Measurements from ENCODE around the gene ATP1A2.
A peak's percentile ranks its signal among the peaks of the same experiment; 100 is the strongest.

ATP1A2 gene

DNA sequence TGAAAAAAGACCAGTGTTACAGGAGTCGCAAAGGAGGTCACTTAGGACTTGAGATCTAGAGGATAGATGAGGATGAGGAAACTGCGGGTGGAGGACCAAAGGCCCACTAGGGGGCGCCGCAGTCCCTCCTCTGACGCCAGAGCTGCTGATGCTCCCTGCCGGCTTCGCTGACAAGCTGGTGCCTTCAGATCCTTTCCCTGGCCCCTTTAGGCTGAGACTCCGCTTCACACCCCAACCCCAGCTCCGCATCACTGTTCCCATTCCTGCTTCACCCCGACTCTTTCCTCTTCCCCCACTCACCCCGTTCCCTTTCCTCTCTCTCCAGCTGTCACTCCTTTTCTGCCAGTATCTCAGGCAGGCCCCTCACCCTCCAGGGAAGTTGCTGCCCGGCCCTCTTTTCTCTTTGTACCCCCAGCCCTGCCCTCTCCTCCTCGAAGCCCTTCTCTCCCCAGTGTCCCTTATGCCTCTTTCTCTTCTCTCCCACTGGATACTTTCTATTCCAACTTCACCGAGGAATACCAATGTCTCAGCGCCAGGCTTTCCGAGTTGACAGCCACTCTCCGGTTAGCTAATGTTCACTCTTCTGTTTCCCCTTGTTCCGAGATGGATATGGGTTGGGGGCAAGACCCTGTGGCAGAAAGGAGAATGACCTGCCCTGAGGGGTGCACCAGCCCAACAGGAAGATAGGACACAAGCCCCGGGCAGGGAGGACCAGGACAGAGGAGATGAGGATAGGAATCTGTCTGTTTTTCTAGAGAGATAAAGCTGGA is 29.7 kb upstream of the ATP1A2 start:
- peak; percentile 94 for DNase-seq (ENCODE audit: low spot score)

DNA sequence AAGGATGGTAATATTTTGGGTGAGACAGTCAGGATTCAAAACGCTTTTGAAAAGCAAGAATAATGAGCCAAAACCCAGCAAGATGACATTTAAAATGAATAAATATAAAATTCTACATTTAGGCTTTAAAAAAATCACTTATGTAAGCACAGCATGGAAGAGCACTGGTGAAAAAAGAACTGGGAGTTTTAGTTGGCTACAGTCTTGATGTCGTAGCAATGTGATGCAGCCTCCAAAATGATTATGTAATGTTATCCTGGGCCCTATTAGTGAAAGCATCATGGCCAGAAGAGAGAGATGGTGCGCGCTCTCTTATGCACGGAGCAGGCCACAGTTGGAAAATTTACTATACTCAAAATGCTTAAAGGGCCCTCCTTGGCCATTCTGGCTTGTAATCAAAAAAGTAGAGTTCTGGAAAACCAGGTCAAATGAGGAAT is 29.1 kb upstream of the ATP1A2 start:
- DNase-seq (ENCODE audit: low spot score) = no peak

DNA sequence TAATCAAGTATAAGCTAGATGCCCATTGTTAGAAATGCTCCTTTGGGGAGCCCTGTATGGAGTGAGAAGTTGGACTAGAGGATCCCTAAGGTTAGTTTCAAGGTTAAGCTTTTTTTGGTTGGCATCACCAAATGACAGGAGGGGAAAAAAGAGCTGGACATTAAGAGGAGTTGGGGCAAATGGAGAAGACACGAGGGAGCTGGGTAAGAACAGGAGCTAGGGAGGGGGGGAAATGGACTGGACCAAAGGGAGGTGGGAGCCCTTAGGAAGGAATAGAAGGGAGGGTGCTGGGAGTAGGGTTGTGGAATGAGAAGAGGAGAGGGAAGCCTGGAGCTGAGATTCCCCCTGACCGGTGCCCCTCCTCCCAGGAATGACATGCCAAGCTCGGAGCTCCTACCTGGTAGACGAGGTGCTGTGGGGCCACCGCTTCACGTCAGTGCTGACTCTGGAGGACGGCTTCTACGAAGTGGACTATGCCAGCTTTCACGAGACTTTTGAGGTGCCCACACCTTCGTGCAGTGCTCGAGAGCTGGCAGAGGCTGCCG is 28.4 kb upstream of the ATP1A2 start:
- DNase-seq (ENCODE audit: low spot score) = no peak

DNA sequence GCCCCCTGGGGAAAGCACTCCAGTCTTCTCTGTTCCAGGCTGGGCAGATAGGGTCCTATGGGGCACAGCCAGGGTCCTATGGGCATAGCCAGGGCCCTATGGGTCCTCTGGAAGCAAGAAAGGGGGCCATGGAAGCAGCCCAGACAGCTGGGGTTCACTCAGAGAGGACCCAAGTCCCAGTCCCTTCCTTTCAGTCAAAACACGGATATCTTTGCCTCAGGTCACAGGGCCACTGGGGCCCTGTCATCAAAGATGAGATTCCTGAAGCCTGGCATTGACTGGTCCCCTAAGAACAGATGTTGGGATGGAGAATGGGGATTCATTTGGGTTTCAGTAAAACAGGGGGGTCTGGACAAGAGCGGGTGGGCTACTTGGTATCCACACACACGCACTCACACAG is 25.7 kb upstream of the ATP1A2 start:
- DNase-seq (ENCODE audit: low spot score) = no peak

DNA sequence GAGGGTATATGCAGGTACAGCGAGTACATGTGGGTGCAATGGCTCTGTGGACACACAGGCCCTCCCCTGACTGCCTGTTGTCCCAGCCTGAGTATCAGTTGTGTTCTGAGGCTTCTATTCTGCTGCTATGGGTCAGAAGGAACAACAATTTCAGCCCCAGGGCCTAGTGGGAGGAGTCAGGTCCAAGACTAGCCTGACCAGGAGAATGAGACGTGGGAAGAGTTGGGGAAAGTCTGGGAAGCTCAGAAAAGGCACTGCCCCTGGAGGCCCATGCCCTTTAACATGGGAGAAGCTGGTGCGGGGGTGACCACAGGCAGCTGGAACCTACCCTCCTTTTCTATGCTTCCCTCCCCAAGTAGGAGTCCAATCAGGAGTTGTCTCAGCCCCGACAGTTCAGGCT is 24.8 kb upstream of the ATP1A2 start:
- no peak for DNase-seq (ENCODE audit: low spot score)

DNA sequence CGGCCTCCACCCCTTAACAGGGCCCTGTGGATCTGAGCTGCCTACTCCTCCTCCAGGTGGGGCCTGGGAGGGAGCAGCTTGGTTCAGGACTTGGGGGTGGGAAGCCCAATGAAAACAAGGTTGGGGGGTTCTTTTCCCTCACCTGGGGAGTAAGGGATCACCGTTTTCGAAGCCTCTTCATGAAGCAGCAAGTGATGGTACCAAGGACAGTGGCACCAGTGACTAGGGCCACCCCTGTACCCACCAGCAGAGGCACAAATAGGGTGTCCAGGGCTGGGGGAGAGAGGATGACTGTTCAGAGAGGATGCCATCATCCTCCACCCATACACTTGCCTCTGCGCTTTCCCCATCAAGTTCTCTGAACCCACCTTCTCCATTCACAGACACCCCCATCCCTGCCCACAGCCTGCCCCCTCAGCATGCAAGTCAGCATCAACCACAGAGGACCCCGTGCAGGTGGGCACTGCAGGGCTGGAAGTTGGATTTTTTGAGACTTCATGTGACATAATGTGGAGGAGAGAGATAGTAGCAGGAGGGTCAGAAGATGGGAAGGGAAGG is 23.8 kb upstream of the ATP1A2 start:
- DNase-seq (ENCODE audit: low spot score) = no peak

DNA sequence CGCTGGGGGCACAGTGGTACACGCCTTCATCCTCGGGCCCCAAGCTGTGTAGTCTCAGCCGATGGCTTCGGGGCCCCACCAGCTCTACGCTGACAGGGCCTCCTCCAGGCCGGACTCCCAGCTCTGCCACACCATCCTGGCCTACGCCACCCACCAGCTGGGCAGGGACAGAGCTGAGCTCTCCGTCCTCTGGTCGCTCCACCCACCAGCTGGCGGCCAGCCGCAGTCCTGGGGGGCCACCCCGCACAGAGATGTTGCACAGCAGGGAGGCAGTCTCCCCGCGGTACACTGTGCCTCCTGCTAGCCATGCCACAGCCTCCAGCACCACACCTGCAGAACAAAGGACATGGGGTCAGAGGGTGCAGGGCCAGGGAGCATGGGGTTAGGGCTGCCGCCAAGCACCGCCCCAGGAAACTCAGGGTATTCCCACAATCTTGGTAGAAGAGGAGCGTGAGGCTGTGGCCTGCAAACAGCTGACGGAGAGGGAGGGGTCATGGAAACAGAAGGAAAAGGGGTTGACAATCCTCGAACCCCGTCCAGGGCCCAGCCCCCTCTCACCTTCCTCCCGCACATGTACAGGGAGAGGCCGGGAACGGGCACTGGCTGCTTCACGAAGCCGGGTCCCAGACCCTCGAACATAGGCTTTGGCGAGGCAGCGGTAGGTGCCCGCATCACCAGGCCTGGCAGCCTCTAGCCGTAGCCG is 23.0 kb upstream of the ATP1A2 start:
- DNase-seq (ENCODE audit: low spot score) = no peak

DNA sequence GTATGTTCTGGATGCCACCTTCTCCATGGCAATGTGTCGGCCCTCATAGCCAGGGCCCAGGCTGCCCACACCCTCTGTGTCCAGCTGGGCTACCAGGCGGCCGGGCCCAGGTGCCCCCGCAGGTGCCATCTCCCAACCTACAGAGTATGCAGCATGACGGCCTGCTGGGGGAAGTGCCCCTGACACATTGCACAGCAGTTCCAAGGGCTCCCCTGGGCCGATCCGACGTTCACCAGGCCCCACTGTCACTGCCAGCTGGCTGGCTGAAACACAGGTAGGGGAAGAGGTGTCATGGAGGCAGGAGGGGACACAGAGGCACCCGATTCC is 22.5 kb upstream of the ATP1A2 start:
- no peak for DNase-seq (ENCODE audit: low spot score)

DNA sequence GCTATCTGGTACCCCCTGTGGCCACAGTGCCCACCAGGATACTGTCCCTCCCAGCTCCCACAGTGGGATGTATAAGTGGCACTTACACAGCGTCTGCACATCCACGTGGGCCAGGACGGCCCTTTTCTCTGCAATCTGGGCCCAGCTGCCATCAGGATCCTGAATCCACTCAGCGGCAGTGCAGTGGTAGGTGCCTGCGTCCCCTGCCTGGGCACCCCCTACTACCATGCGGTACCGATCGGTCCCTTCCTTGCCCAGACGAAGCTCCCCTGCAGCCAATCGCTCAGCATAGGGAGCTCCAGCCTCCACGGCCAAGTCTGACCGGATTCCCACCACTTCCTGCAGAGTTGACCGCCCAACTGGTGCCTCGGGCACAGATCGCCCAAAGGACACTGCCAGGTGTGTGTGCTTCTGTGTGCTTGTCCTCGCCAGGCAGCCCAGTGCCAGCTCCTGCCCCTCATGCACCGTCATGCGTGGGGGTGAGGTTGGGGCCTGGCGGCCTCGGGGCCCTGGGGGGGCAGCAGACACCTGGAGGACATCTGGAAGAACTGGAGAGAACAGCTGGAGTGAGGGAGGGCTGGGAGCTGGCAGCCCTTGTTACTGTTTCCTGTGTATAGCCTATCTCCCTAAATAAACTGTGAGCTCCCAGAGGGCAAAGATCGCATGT is 21.8 kb upstream of the ATP1A2 start:
- no peak for DNase-seq (ENCODE audit: low spot score)

DNA sequence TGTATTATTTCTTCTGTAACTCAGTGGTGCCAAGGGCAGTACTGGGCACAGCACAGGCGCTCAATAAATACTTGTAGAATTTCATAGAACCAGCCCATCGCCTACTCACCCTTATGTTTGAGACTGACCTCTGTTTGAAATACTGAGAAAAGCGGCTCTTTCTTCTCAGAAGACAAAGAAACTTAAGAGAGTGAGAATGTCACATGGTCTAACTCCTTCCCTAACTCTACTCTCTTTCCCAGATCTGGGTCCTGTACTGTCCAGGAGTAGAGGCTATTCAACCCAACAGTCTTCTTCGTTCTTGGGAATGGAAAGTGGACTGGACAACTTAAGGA is 21.3 kb upstream of the ATP1A2 start:
- DNase-seq (ENCODE audit: low spot score) = no peak

DNA sequence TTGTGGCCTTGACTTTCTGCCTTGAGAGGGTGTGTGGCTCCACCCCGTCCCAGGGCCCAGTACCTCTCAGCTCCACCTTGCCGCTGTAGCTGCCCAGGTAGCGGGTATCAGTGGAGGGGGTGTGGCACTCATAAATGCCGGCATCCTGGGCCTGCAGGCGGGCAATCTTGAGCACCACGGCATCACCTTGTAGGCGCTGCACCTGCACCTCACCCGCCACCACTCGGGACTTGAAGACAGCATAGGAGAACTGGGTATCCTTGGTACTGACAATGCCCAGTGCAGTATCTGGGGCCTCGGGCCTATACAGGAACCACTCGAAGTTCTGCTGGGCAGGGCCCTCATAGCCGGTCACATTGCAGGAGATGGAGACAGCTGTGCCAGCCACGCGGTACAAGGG is 20.8 kb upstream of the ATP1A2 start:
- no peak for DNase-seq (ENCODE audit: low spot score)

DNA sequence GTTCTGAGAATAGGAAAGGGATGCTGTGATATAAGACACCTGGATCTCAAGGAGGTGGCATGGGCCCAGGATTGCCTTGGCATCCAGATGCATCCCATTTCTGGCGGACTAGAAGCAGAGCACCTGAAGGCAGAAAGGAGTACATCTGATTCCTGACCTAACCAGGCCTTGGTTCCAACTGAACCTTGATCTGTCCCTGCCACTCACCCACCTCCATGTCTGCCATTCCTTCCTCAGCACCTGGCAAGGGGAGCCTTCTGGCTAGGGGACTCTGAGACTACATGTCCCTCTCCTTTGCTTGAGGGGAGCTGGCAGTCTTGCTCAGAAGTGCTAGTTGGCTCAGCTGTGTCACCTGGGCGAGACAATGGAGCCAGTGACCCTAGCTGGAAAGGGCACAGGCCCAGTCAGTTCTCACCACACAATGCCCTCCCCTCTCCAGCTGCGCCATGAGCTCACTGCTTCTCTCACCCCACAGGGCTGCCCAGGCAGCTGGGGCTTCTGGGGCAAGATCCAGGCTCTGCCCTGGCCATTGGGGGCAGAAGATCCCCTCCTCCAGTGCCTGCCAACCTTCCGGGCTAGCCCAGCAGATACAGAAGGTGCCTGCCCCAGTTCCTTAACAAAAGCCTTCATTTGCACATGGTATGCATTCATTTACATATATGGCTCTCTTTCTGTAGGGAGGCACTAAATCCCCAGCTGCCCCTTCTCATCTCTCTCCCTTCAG is 20.0 kb upstream of the ATP1A2 start:
- peak; percentile 73 for DNase-seq (ENCODE audit: low spot score)

DNA sequence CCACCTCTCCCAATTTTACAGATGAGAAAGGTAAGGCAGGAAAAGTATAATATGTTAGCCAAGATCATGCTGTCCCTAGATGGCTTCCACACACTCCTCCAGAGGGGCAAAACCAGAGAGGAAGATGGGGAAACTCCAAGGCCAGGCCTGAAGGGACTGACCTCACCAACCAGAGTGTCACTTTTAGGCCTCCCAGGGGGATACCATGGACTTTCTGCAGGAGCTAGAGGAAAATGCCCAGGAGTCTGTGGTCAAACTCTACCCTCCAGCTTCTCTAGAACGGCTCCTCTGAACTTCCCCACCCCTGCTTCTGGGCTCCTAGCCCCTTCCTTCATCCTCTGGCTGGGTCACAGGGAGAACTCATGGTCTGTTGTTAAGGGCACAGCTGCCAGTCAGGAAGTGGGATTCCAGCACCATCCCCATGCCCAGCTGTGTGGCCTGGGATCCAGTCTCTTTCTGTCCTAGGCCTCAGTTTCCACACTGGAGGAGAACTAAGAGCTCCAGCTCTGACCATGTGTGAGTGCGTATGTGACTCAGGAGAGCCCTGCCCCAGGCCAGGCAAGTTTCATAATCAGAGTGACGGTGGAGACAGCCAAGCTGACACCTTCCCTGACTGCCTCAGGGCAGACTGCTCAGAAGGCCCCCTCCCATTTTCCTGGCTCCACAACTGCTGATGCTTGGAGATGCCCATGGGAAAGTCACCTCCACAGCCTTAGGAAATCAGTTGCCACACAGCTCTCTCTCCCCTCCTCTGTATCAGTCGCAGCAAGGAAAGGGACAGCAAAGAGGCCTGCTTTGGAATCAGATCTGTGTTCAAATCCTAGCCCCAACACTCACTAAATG is 19.1 kb upstream of the ATP1A2 start:
- DNase-seq (ENCODE audit: low spot score) = no peak

DNA sequence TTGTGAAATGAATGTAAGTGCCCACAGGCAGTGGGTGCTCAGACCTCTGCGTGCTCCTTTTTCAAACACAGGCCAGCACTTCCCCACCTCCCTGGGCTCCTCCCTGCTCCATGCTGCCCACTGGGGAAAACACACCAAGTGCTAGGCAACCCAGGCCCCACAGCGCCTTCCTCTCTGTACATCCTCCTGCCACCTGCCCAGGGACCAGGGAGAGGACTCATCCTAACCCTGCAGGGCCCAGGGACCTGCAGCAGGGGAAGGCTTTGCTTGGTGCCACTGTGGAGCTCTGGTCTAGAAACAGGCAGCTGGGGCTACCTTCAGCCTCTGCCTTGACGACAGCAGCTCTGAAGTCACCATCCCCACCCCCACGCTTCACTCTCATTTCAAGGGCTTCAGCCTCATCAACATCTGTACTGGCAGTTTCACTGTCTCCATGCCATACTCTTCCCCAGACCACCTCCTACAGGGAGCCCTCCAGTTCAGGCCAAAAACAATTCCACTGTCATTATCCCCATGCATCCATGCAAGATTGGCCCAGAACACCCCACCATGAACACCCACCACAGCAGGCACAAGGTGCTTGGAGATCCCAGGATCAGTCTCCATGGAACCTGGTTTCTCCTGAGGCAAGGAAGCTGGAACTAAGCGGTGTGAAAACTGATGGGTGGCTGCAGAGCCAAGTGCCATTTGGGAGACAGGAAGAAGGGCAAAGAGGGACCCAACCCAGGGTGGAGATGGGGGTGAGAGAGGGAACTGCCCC is 18.2 kb upstream of the ATP1A2 start:
- DNase-seq (ENCODE audit: low spot score) = no peak

DNA sequence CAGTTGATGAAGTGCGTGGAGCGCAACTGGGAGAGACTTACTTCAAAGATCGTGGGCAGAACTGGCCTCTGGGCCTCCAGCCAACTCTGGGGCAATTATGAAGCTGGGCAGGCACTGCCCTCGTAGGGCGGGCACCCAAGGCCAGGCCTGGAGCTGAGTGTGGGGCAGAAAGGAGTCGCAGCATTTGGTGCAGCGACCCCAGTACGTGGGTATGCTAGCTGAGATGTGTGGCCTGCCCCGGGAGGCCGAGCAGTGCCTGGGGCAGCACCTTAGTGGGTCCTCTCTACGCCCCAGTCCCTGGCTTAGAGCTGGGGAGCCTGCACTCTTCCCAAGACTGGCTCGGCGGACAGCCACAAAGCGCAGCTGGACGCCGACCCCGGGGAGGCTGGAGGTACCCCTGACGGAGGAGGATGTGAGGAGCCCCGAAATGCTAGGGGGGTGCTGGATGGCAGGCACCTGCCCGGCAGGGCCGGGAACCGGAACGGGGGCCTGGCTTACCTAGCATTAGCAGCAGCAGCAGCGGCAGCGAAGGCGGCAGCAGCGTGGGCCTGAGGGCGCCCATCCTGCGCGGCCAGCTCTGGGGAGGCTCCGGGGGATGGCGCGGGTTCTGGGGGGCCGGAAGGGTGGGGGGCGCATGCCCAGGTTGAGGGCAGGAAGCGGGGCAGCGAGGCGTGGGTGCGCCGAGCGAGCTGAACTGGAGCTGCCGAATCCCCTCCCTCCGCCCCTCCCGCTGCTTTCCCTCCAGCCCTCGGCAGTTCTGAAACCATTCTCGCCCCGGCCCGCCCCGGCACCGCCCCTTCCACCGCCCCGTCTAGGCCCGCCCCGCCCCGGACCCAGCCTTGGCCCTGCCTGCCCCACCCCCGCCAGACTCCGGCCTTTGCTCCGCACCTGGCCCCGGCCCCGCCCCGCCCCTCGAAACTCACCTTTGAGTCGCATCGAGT is 17.4 kb upstream of the ATP1A2 start, which contains the start of gene IGSF8:
IGSF8 (minus strand) TSS at position 709 of the 941 bp plus-strand sequence; CDS start at position 562, 147 bp downstream.
- DNase-seq (ENCODE audit: low spot score) = peak; percentile 92

DNA sequence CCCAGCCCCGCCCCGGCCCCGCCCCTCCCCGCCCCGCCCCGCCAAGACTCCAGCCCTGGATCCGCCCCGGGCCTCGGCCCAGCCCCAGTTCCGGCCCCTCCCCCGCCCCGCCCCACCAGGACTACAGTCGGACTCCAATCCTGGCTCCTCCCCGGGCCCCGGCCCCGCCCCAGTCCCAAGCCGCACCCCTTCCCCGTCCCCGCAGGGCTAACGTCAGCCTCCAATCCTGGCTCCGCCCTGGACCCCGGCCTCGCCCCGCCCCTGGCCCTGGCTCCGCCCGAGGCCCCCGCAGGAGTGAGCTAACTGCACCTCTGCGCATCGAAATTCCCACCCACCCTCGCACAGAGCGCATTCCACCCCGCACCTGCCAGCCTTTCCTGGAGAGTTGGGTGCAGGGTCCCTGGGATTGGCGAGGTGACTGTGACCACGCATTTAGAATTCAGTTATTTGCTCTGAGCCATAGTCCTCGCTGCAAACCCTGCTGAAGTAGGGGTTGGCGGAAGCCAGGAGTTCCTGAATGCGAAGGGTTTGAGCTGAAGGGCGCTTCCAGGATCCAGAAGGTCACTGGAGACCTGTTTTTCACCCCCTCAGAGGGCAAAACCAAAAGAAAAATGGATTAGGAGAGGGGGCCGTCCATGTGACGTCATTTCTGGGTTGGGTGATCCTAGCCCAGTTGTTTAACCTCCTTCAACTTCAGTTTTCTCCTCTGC is 16.6 kb upstream of the ATP1A2 start:
- peak; percentile 94 for DNase-seq (ENCODE audit: low spot score)

DNA sequence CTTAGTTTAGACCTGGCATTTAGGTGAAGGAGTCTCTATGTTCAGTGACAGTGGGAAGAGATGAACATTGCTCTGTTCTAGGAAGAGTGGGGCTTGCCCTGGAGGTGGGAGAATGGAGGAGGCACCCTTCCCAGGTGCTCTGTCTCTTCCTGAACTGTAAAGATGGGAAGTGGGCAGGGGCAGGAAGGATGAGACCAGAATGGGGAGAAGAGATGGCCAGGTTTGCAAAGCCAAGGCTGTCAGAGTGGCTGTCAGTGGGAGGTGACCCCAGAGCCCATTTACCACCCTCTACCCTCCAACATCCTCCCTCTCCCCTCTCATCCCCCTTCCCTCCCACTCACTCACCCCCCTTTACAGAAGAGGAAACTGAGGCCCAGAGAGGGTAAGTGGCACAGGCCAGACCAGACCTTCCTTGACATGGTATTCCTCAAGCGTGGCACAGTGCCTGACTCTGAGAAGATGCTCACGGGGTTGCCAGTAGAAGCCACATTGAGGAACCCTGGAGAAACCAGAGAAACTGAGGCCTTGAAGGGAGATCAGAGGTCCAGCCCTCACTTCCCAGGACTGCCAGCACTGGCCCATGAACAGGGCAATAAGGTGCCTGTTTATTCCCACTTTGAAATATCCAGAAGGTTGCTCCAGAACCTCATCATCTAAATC is 15.7 kb upstream of the ATP1A2 start:
- no peak for DNase-seq (ENCODE audit: low spot score)

All from iPS-NIHi11 (cell line).